K562 (cell line): ENCODE data around the gene SYVN1. TPM values are rescaled to one million over a fixed set of nuclear protein-coding genes. Genes with fewer than 3 reads are reported as not detected.
A peak's percentile ranks its signal among the peaks of the same experiment; 100 is the strongest.

Source experiments
- CBFA2T3 ChIP-seq: fragments of 450-650 bp; IDR thresholded peaks from 2 replicates; pipeline ENCODE4 v1.6.1; 2017
- GATAD2A ChIP-seq: fragments of 450-650 bp; IDR thresholded peaks from 2 replicates; pipeline ENCODE4 v1.6.1; 2017
- NR3C1 ChIP-seq: sonication (generic); formaldehyde crosslinking; IDR thresholded peaks from 2 replicates; pipeline ENCODE4 v1.8.1; 2022; ENCODE audit warnings: missing genetic modification reagents
- ZNF197 ChIP-seq: fragments of 200-800 bp; sonication (Bioruptor generic); IDR thresholded peaks from 2 replicates; pipeline ENCODE4 v1.6.1; 2016; ENCODE audit warnings: low read depth, missing genetic modification characterization, missing compliant biosample characterization
- polyA plus RNA-seq, 8 experiments: library from polyadenylated mRNA; depleted of rRNA in 4 of 8; stranded (reverse) in 5 of 8; unstranded in 3 of 8; fragments of >200 nt; fragmentation: Nextera tagmentation in 2 of 8; fragmentation: Illumina TruSeq in 1 of 8; extraction: Ambion mirVana in 2 of 8; extraction: Trizol in 1 of 8; gene quantifications; 2 replicates each; pipeline versions ENCODE4 v1.2.1 to v1.2.3, GENCODE V29; 2011 to 2014; ENCODE audit warnings: inconsistent platforms in 1 of 8, missing spikeins in 1 of 8
- total RNA-seq, 7 experiments: library from RNA; depleted of rRNA in 6 of 7; stranded (reverse); fragments of >200 nt in 6 of 7; fragmentation: Illumina TruSeq in 2 of 7; extraction: Trizol in 2 of 7; gene quantifications; 2 replicates each; pipeline versions ENCODE4 v1.2.1 to v1.2.3, GENCODE V29; 2011 to 2021; ENCODE audit warnings: low replicate concordance in 1 of 7
- TF ChIP-seq, protein P1 (sequence below): sonication (generic); formaldehyde crosslinking; IDR thresholded peaks from 2 replicates; pipeline ENCODE4 v1.4.0; 2020; ENCODE audit warnings: mild to moderate bottlenecking, missing genetic modification reagents
- TF ChIP-seq, protein P2 (sequence below), 2 experiments: IDR thresholded peaks; 2 replicates each; pipeline ENCODE4 v1.6.1; 2012; ENCODE audit warnings: improper control_type of control experiment in 2 of 2, low read depth in 2 of 2, low read length in 2 of 2, borderline replicate concordance in 1 of 2
- TF ChIP-seq, protein P3 (sequence below): fragments of 200-600 bp; sonication (generic); IDR thresholded peaks from one replicate; pipeline ENCODE4 v1.6.1; 2012; ENCODE audit warnings: mild to moderate bottlenecking, low read depth, low read length, inconsistent platforms

The SYVN1 gene
- total and polyA plus RNA-seq, 9 of the 15 experiments (the other 6 are each of a cell fraction or from before 2014, with no cell fraction given): 0.41 to 47.4 (median 9.9) TPM

DNA sequence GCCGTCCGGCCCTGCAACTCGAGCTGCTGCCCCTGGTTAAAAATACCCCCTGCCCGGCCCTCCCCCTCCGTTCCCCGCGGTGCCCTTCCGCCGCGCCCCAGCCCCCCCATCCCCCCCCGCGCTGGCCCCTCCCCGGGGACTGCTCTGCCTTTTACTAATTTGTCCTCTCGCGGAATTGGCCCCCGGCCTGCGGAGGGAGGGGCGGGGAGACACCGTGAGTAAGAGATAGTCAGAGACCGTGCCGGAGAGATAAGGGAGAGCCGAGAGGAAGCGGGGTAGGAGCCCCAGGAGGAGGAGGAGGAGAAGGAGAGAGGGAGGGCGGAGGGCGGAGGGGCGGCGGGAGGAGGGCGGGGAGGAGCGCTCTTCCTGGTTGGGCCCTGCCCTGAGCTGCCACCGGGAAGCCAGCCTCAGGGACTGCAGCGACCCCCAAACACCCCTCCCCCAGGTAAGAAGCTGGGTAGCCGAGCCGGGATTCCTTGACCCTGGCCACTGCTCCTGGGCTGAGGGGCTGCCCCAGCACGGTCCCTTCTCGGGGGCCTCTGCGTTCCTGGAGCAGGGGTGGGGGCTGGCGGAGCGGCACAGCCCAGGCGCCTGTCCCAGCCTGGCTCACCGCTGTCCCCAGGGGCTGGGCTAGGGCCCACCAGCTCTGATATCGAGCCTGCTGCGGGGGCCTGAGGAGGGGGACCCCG, 47.4 kb upstream of the SYVN1 start, which contains the start of gene CAPN1 (continued):
- TF ChIP-seq, protein P1, sequence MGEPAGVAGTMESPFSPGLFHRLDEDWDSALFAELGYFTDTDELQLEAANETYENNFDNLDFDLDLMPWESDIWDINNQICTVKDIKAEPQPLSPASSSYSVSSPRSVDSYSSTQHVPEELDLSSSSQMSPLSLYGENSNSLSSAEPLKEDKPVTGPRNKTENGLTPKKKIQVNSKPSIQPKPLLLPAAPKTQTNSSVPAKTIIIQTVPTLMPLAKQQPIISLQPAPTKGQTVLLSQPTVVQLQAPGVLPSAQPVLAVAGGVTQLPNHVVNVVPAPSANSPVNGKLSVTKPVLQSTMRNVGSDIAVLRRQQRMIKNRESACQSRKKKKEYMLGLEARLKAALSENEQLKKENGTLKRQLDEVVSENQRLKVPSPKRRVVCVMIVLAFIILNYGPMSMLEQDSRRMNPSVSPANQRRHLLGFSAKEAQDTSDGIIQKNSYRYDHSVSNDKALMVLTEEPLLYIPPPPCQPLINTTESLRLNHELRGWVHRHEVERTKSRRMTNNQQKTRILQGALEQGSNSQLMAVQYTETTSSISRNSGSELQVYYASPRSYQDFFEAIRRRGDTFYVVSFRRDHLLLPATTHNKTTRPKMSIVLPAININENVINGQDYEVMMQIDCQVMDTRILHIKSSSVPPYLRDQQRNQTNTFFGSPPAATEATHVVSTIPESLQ: peak; percentile 79; the same call in 1 of the 2 replicates
- peak; percentile 66 for TF ChIP-seq CBFA2T3
- TF ChIP-seq, protein P2, sequence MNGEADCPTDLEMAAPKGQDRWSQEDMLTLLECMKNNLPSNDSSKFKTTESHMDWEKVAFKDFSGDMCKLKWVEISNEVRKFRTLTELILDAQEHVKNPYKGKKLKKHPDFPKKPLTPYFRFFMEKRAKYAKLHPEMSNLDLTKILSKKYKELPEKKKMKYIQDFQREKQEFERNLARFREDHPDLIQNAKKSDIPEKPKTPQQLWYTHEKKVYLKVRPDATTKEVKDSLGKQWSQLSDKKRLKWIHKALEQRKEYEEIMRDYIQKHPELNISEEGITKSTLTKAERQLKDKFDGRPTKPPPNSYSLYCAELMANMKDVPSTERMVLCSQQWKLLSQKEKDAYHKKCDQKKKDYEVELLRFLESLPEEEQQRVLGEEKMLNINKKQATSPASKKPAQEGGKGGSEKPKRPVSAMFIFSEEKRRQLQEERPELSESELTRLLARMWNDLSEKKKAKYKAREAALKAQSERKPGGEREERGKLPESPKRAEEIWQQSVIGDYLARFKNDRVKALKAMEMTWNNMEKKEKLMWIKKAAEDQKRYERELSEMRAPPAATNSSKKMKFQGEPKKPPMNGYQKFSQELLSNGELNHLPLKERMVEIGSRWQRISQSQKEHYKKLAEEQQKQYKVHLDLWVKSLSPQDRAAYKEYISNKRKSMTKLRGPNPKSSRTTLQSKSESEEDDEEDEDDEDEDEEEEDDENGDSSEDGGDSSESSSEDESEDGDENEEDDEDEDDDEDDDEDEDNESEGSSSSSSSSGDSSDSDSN (IDR thresholded peaks at IDR 0.05; ENCODE audit: borderline replicate concordance in 1 of 2, low read depth in 2 of 2, low read length in 2 of 2): 0 out of 4 replicates have a peak, but pooled peaks of 1 of the 2 experiments have one; percentile 13
- TF ChIP-seq NR3C1 (CRISPR knock-in tag): no peak
- no peak for TF ChIP-seq GATAD2A
- TF ChIP-seq ZNF197 (CRISPR knock-in tag): no peak
- TF ChIP-seq, protein P3, sequence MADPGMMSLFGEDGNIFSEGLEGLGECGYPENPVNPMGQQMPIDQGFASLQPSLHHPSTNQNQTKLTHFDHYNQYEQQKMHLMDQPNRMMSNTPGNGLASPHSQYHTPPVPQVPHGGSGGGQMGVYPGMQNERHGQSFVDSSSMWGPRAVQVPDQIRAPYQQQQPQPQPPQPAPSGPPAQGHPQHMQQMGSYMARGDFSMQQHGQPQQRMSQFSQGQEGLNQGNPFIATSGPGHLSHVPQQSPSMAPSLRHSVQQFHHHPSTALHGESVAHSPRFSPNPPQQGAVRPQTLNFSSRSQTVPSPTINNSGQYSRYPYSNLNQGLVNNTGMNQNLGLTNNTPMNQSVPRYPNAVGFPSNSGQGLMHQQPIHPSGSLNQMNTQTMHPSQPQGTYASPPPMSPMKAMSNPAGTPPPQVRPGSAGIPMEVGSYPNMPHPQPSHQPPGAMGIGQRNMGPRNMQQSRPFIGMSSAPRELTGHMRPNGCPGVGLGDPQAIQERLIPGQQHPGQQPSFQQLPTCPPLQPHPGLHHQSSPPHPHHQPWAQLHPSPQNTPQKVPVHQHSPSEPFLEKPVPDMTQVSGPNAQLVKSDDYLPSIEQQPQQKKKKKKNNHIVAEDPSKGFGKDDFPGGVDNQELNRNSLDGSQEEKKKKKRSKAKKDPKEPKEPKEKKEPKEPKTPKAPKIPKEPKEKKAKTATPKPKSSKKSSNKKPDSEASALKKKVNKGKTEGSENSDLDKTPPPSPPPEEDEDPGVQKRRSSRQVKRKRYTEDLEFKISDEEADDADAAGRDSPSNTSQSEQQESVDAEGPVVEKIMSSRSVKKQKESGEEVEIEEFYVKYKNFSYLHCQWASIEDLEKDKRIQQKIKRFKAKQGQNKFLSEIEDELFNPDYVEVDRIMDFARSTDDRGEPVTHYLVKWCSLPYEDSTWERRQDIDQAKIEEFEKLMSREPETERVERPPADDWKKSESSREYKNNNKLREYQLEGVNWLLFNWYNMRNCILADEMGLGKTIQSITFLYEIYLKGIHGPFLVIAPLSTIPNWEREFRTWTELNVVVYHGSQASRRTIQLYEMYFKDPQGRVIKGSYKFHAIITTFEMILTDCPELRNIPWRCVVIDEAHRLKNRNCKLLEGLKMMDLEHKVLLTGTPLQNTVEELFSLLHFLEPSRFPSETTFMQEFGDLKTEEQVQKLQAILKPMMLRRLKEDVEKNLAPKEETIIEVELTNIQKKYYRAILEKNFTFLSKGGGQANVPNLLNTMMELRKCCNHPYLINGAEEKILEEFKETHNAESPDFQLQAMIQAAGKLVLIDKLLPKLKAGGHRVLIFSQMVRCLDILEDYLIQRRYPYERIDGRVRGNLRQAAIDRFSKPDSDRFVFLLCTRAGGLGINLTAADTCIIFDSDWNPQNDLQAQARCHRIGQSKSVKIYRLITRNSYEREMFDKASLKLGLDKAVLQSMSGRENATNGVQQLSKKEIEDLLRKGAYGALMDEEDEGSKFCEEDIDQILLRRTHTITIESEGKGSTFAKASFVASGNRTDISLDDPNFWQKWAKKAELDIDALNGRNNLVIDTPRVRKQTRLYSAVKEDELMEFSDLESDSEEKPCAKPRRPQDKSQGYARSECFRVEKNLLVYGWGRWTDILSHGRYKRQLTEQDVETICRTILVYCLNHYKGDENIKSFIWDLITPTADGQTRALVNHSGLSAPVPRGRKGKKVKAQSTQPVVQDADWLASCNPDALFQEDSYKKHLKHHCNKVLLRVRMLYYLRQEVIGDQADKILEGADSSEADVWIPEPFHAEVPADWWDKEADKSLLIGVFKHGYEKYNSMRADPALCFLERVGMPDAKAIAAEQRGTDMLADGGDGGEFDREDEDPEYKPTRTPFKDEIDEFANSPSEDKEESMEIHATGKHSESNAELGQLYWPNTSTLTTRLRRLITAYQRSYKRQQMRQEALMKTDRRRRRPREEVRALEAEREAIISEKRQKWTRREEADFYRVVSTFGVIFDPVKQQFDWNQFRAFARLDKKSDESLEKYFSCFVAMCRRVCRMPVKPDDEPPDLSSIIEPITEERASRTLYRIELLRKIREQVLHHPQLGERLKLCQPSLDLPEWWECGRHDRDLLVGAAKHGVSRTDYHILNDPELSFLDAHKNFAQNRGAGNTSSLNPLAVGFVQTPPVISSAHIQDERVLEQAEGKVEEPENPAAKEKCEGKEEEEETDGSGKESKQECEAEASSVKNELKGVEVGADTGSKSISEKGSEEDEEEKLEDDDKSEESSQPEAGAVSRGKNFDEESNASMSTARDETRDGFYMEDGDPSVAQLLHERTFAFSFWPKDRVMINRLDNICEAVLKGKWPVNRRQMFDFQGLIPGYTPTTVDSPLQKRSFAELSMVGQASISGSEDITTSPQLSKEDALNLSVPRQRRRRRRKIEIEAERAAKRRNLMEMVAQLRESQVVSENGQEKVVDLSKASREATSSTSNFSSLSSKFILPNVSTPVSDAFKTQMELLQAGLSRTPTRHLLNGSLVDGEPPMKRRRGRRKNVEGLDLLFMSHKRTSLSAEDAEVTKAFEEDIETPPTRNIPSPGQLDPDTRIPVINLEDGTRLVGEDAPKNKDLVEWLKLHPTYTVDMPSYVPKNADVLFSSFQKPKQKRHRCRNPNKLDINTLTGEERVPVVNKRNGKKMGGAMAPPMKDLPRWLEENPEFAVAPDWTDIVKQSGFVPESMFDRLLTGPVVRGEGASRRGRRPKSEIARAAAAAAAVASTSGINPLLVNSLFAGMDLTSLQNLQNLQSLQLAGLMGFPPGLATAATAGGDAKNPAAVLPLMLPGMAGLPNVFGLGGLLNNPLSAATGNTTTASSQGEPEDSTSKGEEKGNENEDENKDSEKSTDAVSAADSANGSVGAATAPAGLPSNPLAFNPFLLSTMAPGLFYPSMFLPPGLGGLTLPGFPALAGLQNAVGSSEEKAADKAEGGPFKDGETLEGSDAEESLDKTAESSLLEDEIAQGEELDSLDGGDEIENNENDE: no peak
